HCT116 (cell line): ENCODE results near the gene GSTK1. TPM values are rescaled to one million over a fixed set of nuclear protein-coding genes. Genes with fewer than 3 reads are reported as not detected.

Experiments used
- ATAC-seq: fragments of 200-7000 bp; cut with Tn5 transposase; 2 replicates; pipeline ENCODE4 v1.9.1; 2020; ENCODE audit warnings: mild to moderate bottlenecking, moderate library complexity
- BruUV-seq: library from RNA; stranded (reverse); fragments of 400-500 nt; replicated peaks from 2 replicates; lab custom pipeline; 2021; lab: Mats Ljungman, UMichigan
- CTCF ChIA-PET: fragments of 300-600 bp; sonication (Branson Sonifier 250); formaldehyde crosslinking; loops from one replicate; lab custom pipeline; 2021; ENCODE audit warnings: antibody characterized with exemption; lab: Charles Lee
- POLR2A ChIA-PET: fragments of 300-600, 350-600 bp; sonication (Branson Sonifier 250); formaldehyde crosslinking; loops from one replicate; lab custom pipeline; 2021; ENCODE audit warnings: antibody characterized with exemption; lab: Charles Lee
- RAD21 ChIA-PET, 2 experiments: fragments of 300-600 bp; sonication (Branson Sonifier 250); formaldehyde crosslinking; loops; one replicate each; lab custom pipeline; 2023; ENCODE audit warnings: low total read pairs in 2 of 2; ENCODE audit not compliant: uncharacterized antibody in 2 of 2, unreplicated experiment in 2 of 2, low non-redundant PET in 1 of 2; lab: Charles Lee
- DNase-seq: peaks from one replicate; pipeline ENCODE4 v3.0.0-alpha.2; 2010; ENCODE audit warnings: low read depth, low spot score
- H2AFZ ChIP-seq: fragments of 200-600 bp; shearing (Covaris generic), sonication (generic); 2 replicates; pipeline ENCODE4 v1.6.1; 2017; ENCODE audit warnings: low read depth, mixed run types, mixed read lengths, antibody characterized with exemption, low read length; ENCODE audit not compliant: poor library complexity, severe bottlenecking
- H3K27ac ChIP-seq: 2 replicates; pipeline ENCODE4 v1.5.1; 2012; ENCODE audit warnings: low read depth, low read length
- H3K27me3 ChIP-seq: fragments of 200-600 bp; sonication (generic); 2 replicates; pipeline ENCODE4 v1.6.1; 2016; ENCODE audit warnings: mixed run types, low read length, mixed read lengths; ENCODE audit not compliant: insufficient read depth
- H3K36me3 ChIP-seq, 2 experiments: fragments of 200-500 bp in 1 of 2; fragments of 200-600 bp in 1 of 2; sonication (Bioruptor generic) in 1 of 2; sonication (generic) in 1 of 2; 2 replicates each; pipeline versions ENCODE4 v1.5.1 to v1.6.1; 2014 to 2016; ENCODE audit warnings: low read length in 2 of 2, inconsistent platforms in 1 of 2, mixed read lengths in 1 of 2, mixed run types in 1 of 2; ENCODE audit not compliant: insufficient read depth in 2 of 2, control insufficient read depth in 1 of 2
- H3K4me1 ChIP-seq, 2 experiments: fragments of 200-600 bp in 1 of 2; sonication (generic) in 1 of 2; 2 replicates each; pipeline versions ENCODE4 v1.5.1 to v1.6.1; 2012 to 2017; ENCODE audit warnings: low read length in 2 of 2, inconsistent platforms in 1 of 2, mild to moderate bottlenecking in 1 of 2, mixed read lengths in 1 of 2, mixed run types in 1 of 2, moderate library complexity in 1 of 2; ENCODE audit not compliant: insufficient read depth in 2 of 2, control insufficient read depth in 1 of 2
- H3K4me2 ChIP-seq: fragments of 200-600 bp; sonication (generic); 2 replicates; pipeline ENCODE4 v1.6.1; 2017; ENCODE audit warnings: mixed run types, low read length, mixed read lengths
- H3K4me3 ChIP-seq, 2 experiments: fragments of 200-600 bp in 1 of 2; sonication (generic) in 1 of 2; replicated peaks in 1 of 2; 2 replicates each; pipeline ENCODE4 v1.5.1; 2011 to 2016; ENCODE audit warnings: low read length in 2 of 2, control low read depth in 1 of 2, low read depth in 1 of 2, mild to moderate bottlenecking in 1 of 2, mixed read lengths in 1 of 2, mixed run types in 1 of 2
- H3K79me2 ChIP-seq: fragments of 200-600 bp; sonication (generic); 2 replicates; pipeline ENCODE4 v1.6.1; 2017; ENCODE audit warnings: mild to moderate bottlenecking, mixed run types, low read length, moderate library complexity, mixed read lengths; ENCODE audit not compliant: insufficient read depth
- H3K9ac ChIP-seq: fragments of 200-600 bp; sonication (generic); 2 replicates; pipeline ENCODE4 v1.6.1; 2016; ENCODE audit warnings: low read length, mixed read lengths
- H3K9me2 ChIP-seq: fragments of 200-600 bp; sonication (generic), shearing (Covaris generic); 2 replicates; pipeline ENCODE4 v1.6.1; 2017; ENCODE audit warnings: mixed run types, mild to moderate bottlenecking, moderate library complexity; ENCODE audit not compliant: insufficient read depth
- H3K9me3 ChIP-seq, 2 experiments: fragments of 200-500 bp in 1 of 2; fragments of 200-600 bp in 1 of 2; sonication (Bioruptor generic) in 1 of 2; sonication (generic) in 1 of 2; 2 replicates each; pipeline ENCODE4 v1.6.1; 2014 to 2017; ENCODE audit warnings: low read length in 2 of 2, mixed read lengths in 2 of 2, inconsistent platforms in 1 of 2, low read depth in 1 of 2, mild to moderate bottlenecking in 1 of 2, mixed run types in 1 of 2, moderate library complexity in 1 of 2; ENCODE audit not compliant: control insufficient read depth in 1 of 2, insufficient read depth in 1 of 2
- H4K20me1 ChIP-seq: fragments of 200-600 bp; sonication (generic), shearing (Covaris generic); 2 replicates; pipeline ENCODE4 v1.6.1; 2017; ENCODE audit warnings: mixed run types, mild to moderate bottlenecking, moderate library complexity; ENCODE audit not compliant: insufficient read depth
- EZH2phosphoT487 ChIP-seq: fragments of 200-600 bp; IDR thresholded peaks from 2 replicates; pipeline ENCODE4 v1.6.1; 2018; ENCODE audit warnings: antibody characterized with exemption, borderline replicate concordance
- JUND ChIP-seq: IDR thresholded peaks from 2 replicates; pipeline ENCODE4 v1.6.1; 2012
- POLR2AphosphoS5 ChIP-seq: IDR thresholded peaks from 2 replicates; pipeline ENCODE4 v1.6.1; 2011; ENCODE audit warnings: mild to moderate bottlenecking, low read depth, low read length, moderate library complexity
- REST ChIP-seq: IDR thresholded peaks from 2 replicates; pipeline ENCODE4 v1.6.1; 2012; ENCODE audit warnings: low read depth
- SIN3A ChIP-seq: IDR thresholded peaks from 2 replicates; pipeline ENCODE4 v1.6.1; 2012; ENCODE audit warnings: low read depth
- TCF7L2 ChIP-seq: IDR thresholded peaks from 2 replicates; pipeline ENCODE4 v1.7.0; 2011; ENCODE audit warnings: borderline replicate concordance, inconsistent platforms; ENCODE audit not compliant: insufficient read depth, insufficient read length; ENCODE audit errors: extremely low read depth
- ZNF274 ChIP-seq: fragments of 200-500 bp; sonication (Bioruptor generic); IDR thresholded peaks from 2 replicates; pipeline ENCODE4 v1.6.1; 2014; ENCODE audit warnings: mild to moderate bottlenecking, low read depth, low read length, inconsistent platforms
- intact Hi-C: fragments of 100-400 bp; cut with micrococcal nuclease; formaldehyde crosslinking; loops from 2 replicates; pipeline ENCODE4 v1.10.0; 2022
- total RNA-seq: library from RNA; stranded (reverse); gene quantifications from one replicate; pipeline ENCODE4 v1.2.1, GENCODE V29; 2021; ENCODE audit not compliant: unreplicated experiment
- TF ChIP-seq, protein P1 (sequence below): IDR thresholded peaks from 2 replicates; pipeline ENCODE4 v1.6.1; 2012

The GSTK1 gene
- total RNA-seq, 1 experiment from 2014 or later, result 83.6 TPM

GRCh38 chr7:143233816-143234532 is 29.3 kb upstream of the GSTK1 start:
- Histone ChIP-seq H3K9me3 (no peaks in the 10 kb centered on the region; a peak in 1 of 4 replicates), H4K20me1 (no peaks in the 10 kb centered on the region), H3K4me1 (no peaks in the 10 kb centered on the region), H3K4me3 (no peak overlapping the region), H3K27me3 (no peaks in the 10 kb centered on the region), H3K79me2 (no peaks in the 10 kb centered on the region), H3K36me3 (no peaks in the 10 kb centered on the region), H3K27ac (no peak overlapping the region), H3K4me2 (no peak overlapping the region), H2AFZ (no peak overlapping the region), H3K9me2 (no peaks in the 10 kb centered on the region), H3K9ac (no peak overlapping the region)
- TF ChIP-seq POLR2AphosphoS5 (no peak), REST (no peak), SIN3A (no peak), EZH2phosphoT487 (no peak), JUND (no peak), ZNF274 (no peak), TCF7L2 (no peak)
- TF ChIP-seq, protein P1, sequence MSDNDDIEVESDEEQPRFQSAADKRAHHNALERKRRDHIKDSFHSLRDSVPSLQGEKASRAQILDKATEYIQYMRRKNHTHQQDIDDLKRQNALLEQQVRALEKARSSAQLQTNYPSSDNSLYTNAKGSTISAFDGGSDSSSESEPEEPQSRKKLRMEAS, result no peak
- POLR2A ChIA-PET, result no interaction called here
- intact Hi-C loops, result no loop called here
- RAD21 ChIA-PET, result no interaction called here
- no peak for ATAC-seq
- no TSS peak for BruUV-seq
- CTCF ChIA-PET, result no interaction called here
- no peak for DNase-seq
